Stimulated activated naive CD8-positive, alpha-beta T cell treated with anti-CD3 and anti-CD28 coated beads, Interleukin-15, Interleukin-2, amounts not matched to agents 100 U/mL and 50 U/mL, for 24 hours (primary cell): ENCODE data around the gene ACACB.

Source experiments
- ATAC-seq: fragments of 150-1000 bp; cut with Tn5 transposase; one replicate; pipeline ENCODE4 v1.10.0; 2021
- DNase-seq: peaks from one replicate; pipeline ENCODE4 v3.0.0; 2021

Gene ACACB

DNA sequence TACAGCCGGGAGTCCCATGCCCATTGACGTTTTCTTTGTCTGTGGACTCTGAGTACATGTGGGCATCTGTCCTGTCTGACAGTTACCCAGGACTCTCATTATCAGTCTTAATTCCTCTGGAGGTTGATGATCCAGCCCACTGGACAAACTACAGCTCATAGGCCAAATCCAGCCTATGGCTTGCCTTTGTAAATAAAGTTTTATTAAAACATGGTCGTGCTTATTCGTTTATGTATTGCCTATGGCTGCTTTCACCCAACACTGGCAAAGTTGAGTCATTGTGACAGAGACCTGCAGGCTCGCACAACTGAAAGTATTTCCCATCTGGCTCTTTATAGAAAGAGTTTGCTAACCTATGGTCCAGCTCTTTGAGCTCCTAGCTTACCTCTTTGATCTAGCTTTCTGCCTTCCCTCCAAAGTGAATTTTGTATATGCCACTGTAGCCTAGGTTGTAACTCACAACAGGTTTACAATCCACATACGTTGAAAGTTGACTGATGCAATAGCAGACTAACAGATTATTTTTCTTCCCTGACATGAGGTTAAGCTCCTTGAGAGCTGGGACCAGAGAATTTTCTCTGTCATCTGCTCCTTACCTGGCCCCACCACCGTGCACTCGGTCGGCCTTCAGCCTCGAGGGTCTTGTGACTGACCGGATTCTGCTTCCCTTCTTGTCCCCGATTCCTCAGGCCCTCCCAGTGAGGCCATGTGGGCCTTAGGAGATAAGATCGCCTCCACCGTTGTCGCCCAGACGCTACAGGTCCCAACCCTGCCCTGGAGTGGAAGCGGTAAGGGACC is 57.3 kb downstream of the ACACB start:
- ATAC-seq (no peak), DNase-seq (no peak)

DNA sequence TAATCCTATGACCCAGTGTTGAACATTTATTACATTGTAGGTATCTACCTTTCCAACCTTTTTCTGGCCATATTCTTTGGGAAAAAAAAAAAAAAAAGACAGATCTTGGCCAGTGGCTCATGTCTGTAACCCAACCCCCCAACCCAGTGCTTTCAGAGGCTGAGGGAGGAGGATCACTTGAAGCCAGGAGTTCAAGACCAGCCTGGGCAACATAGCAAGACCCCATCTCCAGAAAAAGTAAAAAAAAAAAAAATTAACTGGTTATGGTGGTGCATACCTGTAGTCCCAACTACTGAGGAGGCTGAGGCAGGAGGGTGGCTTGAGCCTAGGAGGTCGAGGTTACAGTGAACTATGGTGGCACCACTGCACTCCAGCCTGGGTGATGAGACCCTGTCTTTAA is 58.1 kb downstream of the ACACB start:
- ATAC-seq (no peak), DNase-seq (no peak)

DNA sequence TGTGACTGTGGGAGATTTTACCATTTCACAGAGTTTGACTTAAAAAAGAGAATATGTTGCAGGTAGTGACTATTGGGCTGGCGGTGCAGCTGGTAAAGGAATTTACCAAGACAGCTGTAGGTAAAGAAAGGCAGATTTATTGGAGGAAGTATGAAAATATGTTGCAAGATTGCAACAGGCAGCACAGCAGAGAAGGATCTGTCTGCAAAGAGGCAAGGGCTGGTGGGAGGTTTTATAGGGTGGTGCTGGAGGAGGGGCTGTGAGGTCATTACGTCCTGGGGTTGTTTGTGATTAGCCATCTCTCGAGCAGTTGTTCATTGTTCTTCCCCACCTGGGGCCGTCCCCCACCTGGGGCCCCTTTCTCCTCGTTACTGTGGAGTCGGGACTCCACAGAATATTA is 62.1 kb downstream of the ACACB start:
- ATAC-seq (no peak), DNase-seq (no peak)

GRCh38 chr12:109179927-109180326 is 63.5 kb downstream of the ACACB start:
- ATAC-seq = no peak
- DNase-seq = no peak

GRCh38 chr12:109182041-109182839 is 65.9 kb downstream of the ACACB start:
- no peak for DNase-seq
- ATAC-seq = no peak

- DNase-seq (no peak), ATAC-seq (no peak)
Measured at GRCh38 chr12:109185441-109185840, 69.1 kb downstream of the ACACB start.

GRCh38 chr12:109186993-109187653 is 70.7 kb downstream of the ACACB start:
- no peak for DNase-seq
- no peak for ATAC-seq

- ATAC-seq = no peak
- no peak for DNase-seq
Measured at GRCh38 chr12:109188108-109188712, 71.8 kb downstream of the ACACB start.

DNA sequence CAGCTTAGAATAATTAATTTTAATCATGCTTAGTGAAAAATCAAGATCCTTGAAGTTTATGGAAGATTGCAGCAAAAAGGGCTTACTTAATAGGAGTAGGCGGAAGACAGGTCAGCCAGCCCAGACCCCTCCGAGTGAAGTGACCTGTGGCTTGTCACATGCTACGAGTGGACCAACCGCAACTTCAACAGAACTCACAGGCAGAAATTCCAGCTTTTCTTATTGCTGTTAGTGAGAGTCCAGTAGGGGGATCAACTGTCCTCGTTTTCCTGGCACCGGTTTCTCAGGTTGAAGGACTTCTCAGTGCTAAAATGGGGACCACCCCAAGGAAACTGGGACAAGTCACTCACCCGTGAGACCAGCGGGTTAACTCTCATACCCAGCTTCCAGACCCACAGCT is 72.9 kb downstream of the ACACB start:
- no peak for ATAC-seq
- DNase-seq = no peak

GRCh38 chr12:109191621-109192250 is 75.3 kb downstream of the ACACB start:
- ATAC-seq (no peak), DNase-seq (no peak)

GRCh38 chr12:109192358-109192757 is 76.0 kb downstream of the ACACB start:
- DNase-seq (no peak), ATAC-seq (no peak)

DNA sequence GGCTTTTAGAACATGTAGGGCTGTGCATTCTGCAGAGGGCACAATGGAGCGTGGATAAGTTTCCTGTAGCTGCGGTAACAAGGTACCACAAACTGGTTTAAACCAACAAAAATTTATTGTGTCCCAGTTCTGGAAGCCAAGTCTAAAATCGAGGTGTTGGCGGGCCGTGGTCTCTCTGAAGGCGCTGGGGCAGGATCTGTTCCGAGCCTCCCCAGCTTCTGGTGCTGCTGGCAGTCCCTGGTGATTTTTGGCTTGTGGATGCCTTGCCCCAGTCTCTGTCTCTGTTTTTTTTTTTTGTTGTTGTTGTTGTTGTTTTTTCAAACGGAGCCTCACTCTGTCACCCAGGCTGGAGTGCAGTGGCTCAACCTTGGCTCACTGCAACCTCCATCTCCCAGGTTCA is 77.5 kb downstream of the ACACB start:
- ATAC-seq (no peak), DNase-seq (no peak)

- ATAC-seq = no peak
- DNase-seq = no peak
Measured at GRCh38 chr12:109196332-109196731, 79.9 kb downstream of the ACACB start.

DNA sequence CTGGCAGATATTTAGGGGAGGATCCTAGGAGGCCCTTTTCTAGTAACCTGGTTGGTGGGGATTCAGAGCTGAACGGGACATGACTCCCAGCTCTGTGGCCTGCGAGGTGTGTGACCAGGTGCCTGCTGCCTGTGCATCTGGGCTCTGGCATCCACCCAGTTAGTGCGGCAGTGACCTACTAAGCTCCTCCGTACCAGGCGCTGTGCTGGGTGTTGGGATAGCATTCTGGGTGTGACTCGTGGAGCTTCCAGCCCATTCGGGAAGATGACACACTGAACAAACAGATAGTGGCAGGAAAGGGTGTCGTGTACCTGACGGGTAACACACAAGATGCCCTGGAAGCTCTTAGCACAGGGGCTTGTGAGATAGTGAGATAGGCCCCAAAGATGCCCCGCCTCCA is 80.9 kb downstream of the ACACB start:
- ATAC-seq = no peak

DNA sequence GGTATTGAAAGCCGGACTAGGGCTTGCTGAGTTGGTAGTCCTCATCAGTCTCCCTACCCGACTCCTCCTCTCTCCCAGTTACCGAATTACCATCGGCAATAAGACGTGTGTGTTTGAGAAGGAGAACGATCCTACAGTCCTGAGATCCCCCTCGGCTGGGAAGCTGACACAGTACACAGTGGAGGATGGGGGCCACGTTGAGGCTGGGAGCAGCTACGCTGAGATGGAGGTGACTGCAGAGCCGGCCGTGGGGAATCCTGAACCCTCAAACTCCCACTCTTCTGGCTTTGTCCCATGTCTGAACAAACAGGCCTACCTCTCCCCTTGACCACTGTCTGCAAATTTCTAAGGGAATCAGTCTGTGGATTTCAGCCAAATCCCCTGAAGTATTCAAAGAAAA is 82.9 kb downstream of the ACACB start:
- ATAC-seq (no peak), DNase-seq (no peak)

More for the DNA sequence above, 80.9 kb downstream of the ACACB start:
- DNase-seq = no peak

DNA sequence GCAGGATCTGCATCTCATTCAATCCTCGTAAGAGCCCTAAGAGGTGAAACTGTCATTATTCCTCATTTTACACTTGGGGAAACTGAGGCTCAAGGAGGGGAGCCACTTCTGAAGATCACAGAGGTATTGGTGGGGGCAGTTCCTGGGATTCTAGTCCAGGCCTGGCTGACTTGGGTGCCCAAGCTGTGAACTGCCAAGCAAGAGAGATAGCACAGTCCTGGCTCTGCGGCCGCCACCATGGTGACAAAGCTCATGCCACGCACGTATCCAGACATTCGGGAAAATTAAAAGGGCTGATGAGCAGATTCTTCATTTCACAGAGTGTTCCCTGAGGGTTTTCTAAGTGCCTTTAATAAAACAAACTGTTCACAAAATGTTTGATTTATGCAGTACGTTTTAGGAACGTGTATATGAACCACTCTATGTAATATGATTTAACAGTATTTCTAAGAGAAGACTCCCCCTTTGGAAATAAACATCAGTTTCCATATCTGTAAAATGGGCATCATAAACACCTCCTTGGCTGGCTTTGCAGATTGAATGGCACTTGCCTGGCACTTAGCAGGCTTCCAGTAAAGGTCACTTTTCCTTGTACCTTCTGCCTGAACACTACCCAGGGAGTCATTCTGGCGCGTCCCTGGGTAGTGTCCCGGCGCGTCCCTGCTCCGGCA is 84.6 kb downstream of the ACACB start:
- no peak for DNase-seq
- no peak for ATAC-seq

GRCh38 chr12:109201496-109201885 is 85.1 kb downstream of the ACACB start:
- no peak for DNase-seq

DNA sequence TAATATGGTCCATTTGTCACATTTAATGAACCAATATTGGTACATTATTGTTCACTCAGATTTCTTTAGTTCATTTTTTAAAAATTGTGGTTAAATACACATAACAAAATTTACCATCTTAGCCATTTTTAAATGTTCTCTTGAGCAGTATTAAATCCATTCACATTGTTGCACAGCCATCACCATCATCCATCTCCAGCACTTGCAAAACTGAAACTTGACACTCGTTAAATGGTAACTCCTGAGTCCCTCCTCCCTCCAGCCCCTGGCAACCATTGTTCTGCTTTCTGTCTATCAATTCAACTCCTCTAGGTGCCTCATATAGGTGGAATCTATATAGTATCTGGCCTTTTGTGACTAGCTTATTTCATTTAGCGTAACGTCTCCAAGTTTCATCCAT is 86.4 kb downstream of the ACACB start:
- ATAC-seq (no peak), DNase-seq (no peak)

More at GRCh38 chr12:109201496-109201885, 85.1 kb downstream of the ACACB start:
- ATAC-seq = no peak

GRCh38 chr12:109203480-109203879 is 87.1 kb downstream of the ACACB start:
- no peak for DNase-seq
- no peak for ATAC-seq

GRCh38 chr12:109209082-109209481 is 92.7 kb downstream of the ACACB start:
- DNase-seq (no peak), ATAC-seq (no peak)

GRCh38 chr12:109212460-109213115 is 96.2 kb downstream of the ACACB start:
- no peak for ATAC-seq
- no peak for DNase-seq
